ENCODE data around the gene SLC25A25. TPM values are rescaled to one million over a fixed set of nuclear protein-coding genes. Genes with fewer than 3 reads are reported as not detected.

SLC25A25 gene
- total and polyA plus RNA-seq, 2 of the 8 experiments (the other 6 are each of a cell fraction or from before 2014, with no cell fraction given), result 6.5 to 18.5 TPM

GRCh38 chr9:128078504-128079434 lies 10.7 kb downstream of the SLC25A25 start (continued):
- TF ChIP-seq ATF2 (IDR thresholded peaks at IDR 0.05; ENCODE audit: low read length) (no peak), TAF7 (optimal IDR thresholded peaks at IDR 0.05; ENCODE audit: borderline replicate concordance, low read depth, low read length) (no peak)
